A673 (cell line): ENCODE results near the gene SUPT4H1.

Experiments
- EZH2 ChIP-seq: fragments of 200-600 bp; sonication (generic); IDR thresholded peaks from 2 replicates; pipeline ENCODE4 v1.6.1; 2017; ENCODE audit warnings: borderline replicate concordance, low read depth, mild to moderate bottlenecking, mixed read lengths, antibody characterized with exemption, low read length; ENCODE audit not compliant: poor library complexity, severe bottlenecking
- TF ChIP-seq, protein P1 (sequence below): fragments of 300-800, 200-600 bp; sonication (generic); conservative IDR thresholded peaks from 2 replicates; pipeline ENCODE4 v1.5.1; 2017; ENCODE audit warnings: low read depth, mild to moderate bottlenecking, antibody characterized with exemption, low read length, moderate library complexity, mixed read lengths

DNA sequence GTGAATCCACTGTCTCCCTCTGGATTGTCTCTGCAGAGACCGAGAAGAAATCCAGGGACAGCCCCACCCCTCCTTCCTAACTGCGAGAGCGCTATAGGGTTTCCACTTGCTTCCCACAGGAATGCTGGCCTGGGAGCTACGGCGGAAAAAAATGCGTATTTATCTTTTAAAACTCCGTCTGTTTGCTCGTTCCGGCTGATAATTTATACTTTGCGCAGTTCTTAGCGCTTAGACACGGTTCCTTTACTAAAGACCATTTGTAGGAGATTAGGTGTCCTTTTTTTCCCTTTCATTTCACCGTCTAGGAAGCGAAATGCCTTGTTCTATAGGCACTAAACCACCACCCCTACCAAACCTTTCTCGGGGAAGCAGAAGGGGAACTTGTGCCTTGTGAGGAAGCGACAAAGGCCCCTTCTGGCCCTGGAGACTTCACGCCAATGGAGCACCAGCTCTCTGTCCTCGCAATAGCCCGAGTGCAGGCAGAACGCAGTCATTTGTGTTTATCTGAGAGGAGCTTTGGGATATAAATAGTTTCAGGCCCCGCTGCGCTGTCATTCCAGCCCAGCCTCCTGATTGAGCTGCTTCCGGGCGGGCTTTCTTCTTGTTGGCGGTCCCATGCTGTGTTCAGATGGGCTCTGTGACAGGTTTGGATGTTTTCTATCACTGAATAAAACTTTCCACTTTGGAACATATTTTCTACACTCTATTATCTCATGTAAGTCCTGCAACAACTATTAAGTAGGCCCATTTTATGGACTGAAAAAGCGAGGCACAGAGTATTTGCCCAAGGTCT is 791 bp upstream of the SUPT4H1 start:
- no peak for TF ChIP-seq EZH2
- TF ChIP-seq, protein P1, sequence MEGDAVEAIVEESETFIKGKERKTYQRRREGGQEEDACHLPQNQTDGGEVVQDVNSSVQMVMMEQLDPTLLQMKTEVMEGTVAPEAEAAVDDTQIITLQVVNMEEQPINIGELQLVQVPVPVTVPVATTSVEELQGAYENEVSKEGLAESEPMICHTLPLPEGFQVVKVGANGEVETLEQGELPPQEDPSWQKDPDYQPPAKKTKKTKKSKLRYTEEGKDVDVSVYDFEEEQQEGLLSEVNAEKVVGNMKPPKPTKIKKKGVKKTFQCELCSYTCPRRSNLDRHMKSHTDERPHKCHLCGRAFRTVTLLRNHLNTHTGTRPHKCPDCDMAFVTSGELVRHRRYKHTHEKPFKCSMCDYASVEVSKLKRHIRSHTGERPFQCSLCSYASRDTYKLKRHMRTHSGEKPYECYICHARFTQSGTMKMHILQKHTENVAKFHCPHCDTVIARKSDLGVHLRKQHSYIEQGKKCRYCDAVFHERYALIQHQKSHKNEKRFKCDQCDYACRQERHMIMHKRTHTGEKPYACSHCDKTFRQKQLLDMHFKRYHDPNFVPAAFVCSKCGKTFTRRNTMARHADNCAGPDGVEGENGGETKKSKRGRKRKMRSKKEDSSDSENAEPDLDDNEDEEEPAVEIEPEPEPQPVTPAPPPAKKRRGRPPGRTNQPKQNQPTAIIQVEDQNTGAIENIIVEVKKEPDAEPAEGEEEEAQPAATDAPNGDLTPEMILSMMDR = no peak
